Measurements from ENCODE around the gene INPP5D.

DNA sequence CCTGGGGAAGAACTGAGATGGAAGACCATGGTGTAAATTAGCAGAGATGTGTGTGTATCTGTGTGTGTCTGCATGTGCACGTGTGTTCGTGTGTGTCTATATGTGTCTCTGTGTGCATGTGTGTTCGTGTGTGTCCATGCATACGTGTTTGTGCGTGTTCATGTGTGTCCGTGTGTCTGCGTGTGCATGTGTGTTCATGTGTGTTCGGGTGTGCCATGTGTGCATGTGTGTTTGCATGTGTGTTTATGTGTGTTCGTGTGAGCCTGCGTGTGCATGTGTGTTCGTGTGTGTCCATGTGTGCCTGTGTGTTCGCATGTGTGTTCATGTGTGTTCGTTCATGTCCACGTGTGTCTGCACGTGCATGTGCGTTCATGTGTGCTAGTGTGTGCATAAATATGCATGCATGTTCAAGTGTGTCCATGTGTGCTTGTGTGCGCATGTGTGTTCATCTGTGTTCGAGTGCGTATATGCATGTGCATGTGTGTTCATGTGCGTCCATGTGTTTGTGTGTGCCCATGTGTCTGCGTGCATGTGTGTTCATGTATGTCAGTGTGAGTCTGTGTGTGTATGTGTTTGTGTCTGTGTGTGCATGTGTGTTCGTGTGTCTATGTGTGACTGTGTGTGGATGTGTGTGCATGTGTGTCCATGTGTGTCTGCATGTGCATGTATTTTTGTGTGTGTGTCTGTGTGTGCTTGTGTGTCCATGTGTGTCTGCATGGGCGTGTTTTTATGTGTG is 24.5 kb upstream of the INPP5D start:
- TF ChIP-seq EZH2 (IDR thresholded peaks at IDR 0.05; ENCODE audit: low read depth), result no peak
- TF ChIP-seq, protein P1, sequence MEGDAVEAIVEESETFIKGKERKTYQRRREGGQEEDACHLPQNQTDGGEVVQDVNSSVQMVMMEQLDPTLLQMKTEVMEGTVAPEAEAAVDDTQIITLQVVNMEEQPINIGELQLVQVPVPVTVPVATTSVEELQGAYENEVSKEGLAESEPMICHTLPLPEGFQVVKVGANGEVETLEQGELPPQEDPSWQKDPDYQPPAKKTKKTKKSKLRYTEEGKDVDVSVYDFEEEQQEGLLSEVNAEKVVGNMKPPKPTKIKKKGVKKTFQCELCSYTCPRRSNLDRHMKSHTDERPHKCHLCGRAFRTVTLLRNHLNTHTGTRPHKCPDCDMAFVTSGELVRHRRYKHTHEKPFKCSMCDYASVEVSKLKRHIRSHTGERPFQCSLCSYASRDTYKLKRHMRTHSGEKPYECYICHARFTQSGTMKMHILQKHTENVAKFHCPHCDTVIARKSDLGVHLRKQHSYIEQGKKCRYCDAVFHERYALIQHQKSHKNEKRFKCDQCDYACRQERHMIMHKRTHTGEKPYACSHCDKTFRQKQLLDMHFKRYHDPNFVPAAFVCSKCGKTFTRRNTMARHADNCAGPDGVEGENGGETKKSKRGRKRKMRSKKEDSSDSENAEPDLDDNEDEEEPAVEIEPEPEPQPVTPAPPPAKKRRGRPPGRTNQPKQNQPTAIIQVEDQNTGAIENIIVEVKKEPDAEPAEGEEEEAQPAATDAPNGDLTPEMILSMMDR (conservative IDR thresholded peaks at IDR 0.05), result no peak

Data from PC-9 (cell line).